Thymus (tissue), 11 donors: ENCODE data around the gene YY1. TPM values are rescaled to one million over a fixed set of nuclear protein-coding genes. Genes with fewer than 3 reads are reported as not detected.

ENCODE experiments used
- DNase-seq, 9 donors: peaks; one replicate each; pipeline ENCODE4 v3.0.0-alpha.2; 2013; ENCODE audit warnings: low spot score in 9 of 9, low read depth in 6 of 9, missing footprints in 1 of 9
- H3K27ac ChIP-seq, 2 donors: one replicate each; pipeline ENCODE4 v1.5.1; 2013; ENCODE audit warnings: control low read depth in 1 of 2, low read depth in 1 of 2, low read length in 1 of 2, mild to moderate bottlenecking in 1 of 2, moderate library complexity in 1 of 2
- H3K27me3 ChIP-seq, 2 donors: one replicate each; pipeline ENCODE4 v1.5.1; 2013; ENCODE audit warnings: low read length in 1 of 2; ENCODE audit not compliant: control insufficient read depth in 2 of 2, insufficient read depth in 1 of 2
- H3K36me3 ChIP-seq, 2 donors: one replicate each; pipeline ENCODE4 v1.5.1; 2013; ENCODE audit warnings: low read length in 1 of 2, mild to moderate bottlenecking in 1 of 2, moderate library complexity in 1 of 2; ENCODE audit not compliant: control insufficient read depth in 2 of 2, insufficient read depth in 2 of 2
- H3K4me1 ChIP-seq, 2 donors: one replicate each; pipeline ENCODE4 v1.5.1; 2013; ENCODE audit warnings: low read length in 2 of 2; ENCODE audit not compliant: control insufficient read depth in 2 of 2, insufficient read depth in 2 of 2
- H3K4me3 ChIP-seq, 2 donors: one replicate each; pipeline ENCODE4 v1.5.1; 2013; ENCODE audit warnings: low read length in 2 of 2, control low read depth in 1 of 2, mild to moderate bottlenecking in 1 of 2
- H3K9me3 ChIP-seq, 2 donors: one replicate each; pipeline ENCODE4 v1.5.1; 2013; ENCODE audit warnings: low read length in 1 of 2, mild to moderate bottlenecking in 1 of 2; ENCODE audit not compliant: control insufficient read depth in 2 of 2, insufficient read depth in 1 of 2
- WGBS: extraction: QIAGEN DNeasy Blood & Tissue Kit; methylation state at CpG from one replicate; pipeline ENCODE4 v1.1.7; 2013; 5-methylcytosine and 5-hydroxymethylcytosine counted together
- polyA plus RNA-seq: library from polyadenylated mRNA; stranded (reverse); fragments of 200-250 nt; gene quantifications from one replicate; pipeline ENCODE4 v1.2.3, GENCODE V29; 2013
- total RNA-seq: library from RNA; stranded (reverse); fragments of 120-200 nt; gene quantifications from one replicate; pipeline ENCODE4 v1.2.4, GENCODE V29; 2013
- donor health status: healthy.

The YY1 gene
- total and polyA plus RNA-seq, 2 donors: 66.7 to 72.3 TPM

GRCh38 chr14:100289916-100290606, 51.1 kb downstream of the YY1 start:
- H3K4me3 ChIP-seq: no peak overlapping the region
- H3K27ac ChIP-seq: no peak overlapping the region
- H3K36me3 ChIP-seq: peaks cover 15 to 23% of the 10 kb centered on the region in 2 donors
- DNase-seq: no peak
- 93% methylated on average over 9 of the region's 9 CpGs for WGBS
- H3K27me3 ChIP-seq: no peaks in the 10 kb centered on the region
- peaks cover 1 to 6% of the 10 kb centered on the region in 2 donors for H3K4me1 ChIP-seq
- no peaks in the 10 kb centered on the region for H3K9me3 ChIP-seq

GRCh38 chr14:100290607-100291304, 51.8 kb downstream of the YY1 start:
- Histone ChIP-seq H3K27ac (no peak overlapping the region), H3K9me3 (no peaks in the 10 kb centered on the region), H3K4me1 (peaks cover 0 to 4% of the 10 kb centered on the region in 2 donors), H3K27me3 (no peaks in the 10 kb centered on the region), H3K4me3 (no peak overlapping the region), H3K36me3 (peaks cover 15 to 23% of the 10 kb centered on the region in 2 donors)
- DNase-seq: no peak
- 97% methylated on average over 12 of the region's 12 CpGs for WGBS

DNA sequence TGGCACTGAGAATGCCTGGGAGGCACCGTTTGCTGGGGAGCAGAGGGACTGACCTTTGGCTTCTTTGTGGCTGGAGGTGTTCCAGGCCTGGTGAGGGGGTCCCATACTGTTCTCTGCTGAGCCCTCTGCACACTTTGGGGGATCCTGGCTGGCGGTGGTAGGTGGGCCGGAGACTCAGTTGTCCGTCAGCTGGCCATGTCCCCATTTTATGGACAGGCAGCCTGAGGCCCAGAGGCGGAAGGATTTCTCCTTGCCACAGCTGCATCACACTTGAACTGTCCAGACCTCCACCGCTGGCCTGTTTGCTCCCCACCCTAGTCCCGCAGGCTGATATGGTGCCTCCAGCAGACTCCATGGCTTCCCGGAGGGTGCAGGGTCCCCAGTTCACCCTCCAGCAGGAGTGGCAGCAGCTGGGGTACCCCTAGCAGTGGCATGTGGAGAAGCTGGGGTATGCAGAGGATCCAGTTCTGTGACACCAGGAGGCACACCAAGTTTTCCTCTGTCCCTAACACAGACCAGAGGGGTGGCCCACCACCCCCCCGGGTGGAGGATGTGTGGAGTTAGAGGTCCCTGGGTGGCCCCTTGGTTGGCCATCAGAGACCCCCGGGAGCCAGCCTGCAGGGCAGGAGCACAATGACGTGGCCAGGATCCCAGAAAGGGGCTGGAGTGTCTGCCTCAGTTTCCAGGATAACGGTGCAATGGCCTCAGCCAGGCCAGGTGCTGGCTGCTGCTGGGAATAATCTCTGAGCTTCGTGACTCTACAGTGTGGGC, 52.5 kb downstream of the YY1 start:
- Histone ChIP-seq H3K4me1 (no peaks in the 10 kb centered on the region), H3K36me3 (peaks cover 15 to 23% of the 10 kb centered on the region in 2 donors), H3K27me3 (no peaks in the 10 kb centered on the region), H3K4me3 (no peak overlapping the region), H3K9me3 (no peaks in the 10 kb centered on the region), H3K27ac (no peak overlapping the region)
- WGBS: 98% methylated on average over 13 of the region's 13 CpGs
- DNase-seq: no peak

DNA sequence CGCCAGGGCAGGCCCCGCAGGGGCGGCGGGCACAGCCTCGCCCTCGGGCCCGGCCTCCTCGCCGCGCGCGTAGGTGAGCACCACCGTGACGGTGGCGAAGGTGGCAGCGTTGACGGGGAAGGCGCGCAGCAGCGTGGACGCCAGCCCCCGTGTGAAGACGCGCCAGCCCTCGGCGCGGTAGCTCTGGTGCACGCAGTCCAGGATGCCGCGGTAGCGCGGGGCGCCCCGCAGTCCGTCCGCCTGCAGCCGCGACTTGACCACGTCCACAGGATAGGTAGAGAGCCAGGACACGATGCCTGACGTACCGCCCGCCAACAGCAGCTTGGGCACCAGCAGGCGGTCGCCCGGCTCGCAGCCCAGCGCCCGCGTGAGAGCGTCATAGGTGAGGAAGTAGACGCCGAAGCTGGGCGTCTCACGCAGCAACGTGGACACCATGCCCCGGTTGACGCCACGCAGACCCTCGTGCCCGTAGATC, 53.4 kb downstream of the YY1 start:
- H3K9me3 ChIP-seq: no peaks in the 10 kb centered on the region
- H3K27ac ChIP-seq: no peak overlapping the region
- 98% methylated on average over 61 of the region's 61 CpGs for WGBS
- H3K36me3 ChIP-seq: peaks cover 15 to 23% of the 10 kb centered on the region in 2 donors
- no peaks in the 10 kb centered on the region for H3K27me3 ChIP-seq
- no peak overlapping the region for H3K4me3 ChIP-seq
- peaks cover 0 to 4% of the 10 kb centered on the region in 2 donors for H3K4me1 ChIP-seq
- no peak for DNase-seq

GRCh38 chr14:100292776-100293461, 54.0 kb downstream of the YY1 start:
- H3K27me3 ChIP-seq: no peaks in the 10 kb centered on the region
- H3K36me3 ChIP-seq: peaks cover 15 to 23% of the 10 kb centered on the region in 2 donors
- no peak for DNase-seq
- 98% methylated on average over 42 of the region's 42 CpGs for WGBS
- H3K4me3 ChIP-seq: no peak overlapping the region
- H3K4me1 ChIP-seq: peaks cover 0 to 8% of the 10 kb centered on the region in 2 donors
- no peak overlapping the region for H3K27ac ChIP-seq
- no peaks in the 10 kb centered on the region for H3K9me3 ChIP-seq

- Histone ChIP-seq H3K9me3 (no peaks in the 10 kb centered on the region), H3K27me3 (no peaks in the 10 kb centered on the region), H3K4me1 (peaks cover 0 to 8% of the 10 kb centered on the region in 2 donors), H3K36me3 (peaks cover 15 to 23% of the 10 kb centered on the region in 2 donors), H3K27ac (no peak overlapping the region), H3K4me3 (no peak overlapping the region)
- DNase-seq: no peak
- WGBS: 97% methylated on average over 14 of the region's 14 CpGs
These were observed 54.7 kb downstream of the YY1 start for GRCh38 chr14:100293497-100294212.

DNA sequence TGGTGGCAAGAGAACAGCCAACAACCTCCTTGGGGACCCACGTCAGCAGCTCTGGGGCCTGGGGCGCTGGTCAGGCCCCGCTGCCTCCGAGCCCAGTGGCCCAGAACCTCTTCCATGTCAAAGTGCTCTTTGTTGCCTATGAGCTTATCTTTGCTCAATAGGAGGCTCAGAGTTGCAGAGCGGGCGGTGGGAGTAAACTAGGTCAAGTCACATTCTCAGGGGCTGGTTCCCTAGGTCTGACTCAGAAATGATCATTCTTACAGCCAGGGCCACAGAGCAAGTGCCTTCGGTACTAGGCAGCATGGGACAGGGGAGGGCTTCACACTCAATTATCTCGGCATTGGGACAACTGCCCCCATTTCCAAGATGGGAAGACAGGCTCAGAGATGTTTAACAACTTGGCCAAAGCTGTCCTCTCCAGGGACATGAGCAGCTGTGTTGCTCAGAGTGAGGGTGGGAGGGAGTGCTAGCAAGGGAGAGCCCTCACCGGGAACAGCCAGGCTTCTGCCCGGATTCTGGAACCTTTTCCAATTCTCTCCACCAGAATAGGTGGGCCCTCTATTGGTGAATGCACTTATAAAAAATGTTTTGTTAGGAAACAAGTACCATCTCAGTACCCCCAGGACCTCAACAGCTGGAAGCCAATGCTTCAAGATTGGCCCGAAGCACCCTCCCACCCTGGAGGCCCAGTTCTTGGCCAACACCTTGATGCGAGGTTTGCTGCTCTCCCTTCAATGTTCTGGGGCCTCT, 55.4 kb downstream of the YY1 start:
- 98% methylated on average over 12 of the region's 12 CpGs for WGBS
- H3K9me3 ChIP-seq: no peaks in the 10 kb centered on the region
- H3K27me3 ChIP-seq: no peaks in the 10 kb centered on the region
- H3K27ac ChIP-seq: no peak overlapping the region
- H3K36me3 ChIP-seq: peaks cover 15 to 20% of the 10 kb centered on the region in 2 donors
- H3K4me1 ChIP-seq: peaks cover 0 to 8% of the 10 kb centered on the region in 2 donors
- H3K4me3 ChIP-seq: no peak overlapping the region
- DNase-seq: no peak

- H3K4me3 ChIP-seq: no peak overlapping the region
- no peaks in the 10 kb centered on the region for H3K27me3 ChIP-seq
- peaks cover 0 to 8% of the 10 kb centered on the region in 2 donors for H3K4me1 ChIP-seq
- H3K36me3 ChIP-seq: peaks cover 15 to 20% of the 10 kb centered on the region in 2 donors
- no peak for DNase-seq
- no peak overlapping the region for H3K27ac ChIP-seq
- H3K9me3 ChIP-seq: no peaks in the 10 kb centered on the region
- WGBS: 99% methylated on average over 2 of the region's 2 CpGs
These were observed 56.0 kb downstream of the YY1 start for GRCh38 chr14:100294963-100295330.
